ENCODE measurements around the gene RNF130. TPM values are rescaled to one million over a fixed set of nuclear protein-coding genes. Genes with fewer than 3 reads are reported as not detected.

Gene RNF130
- total RNA-seq, 1 experiment from 2014 or later, result 31.4 TPM

- no peak for TF ChIP-seq EZH2 (IDR thresholded peaks at IDR 0.05; ENCODE audit: borderline replicate concordance, low read depth, low read length, poor library complexity, severe bottlenecking)
- BruUV-seq (replicated peaks), result no TSS peak
- H3K4me1 ChIP-seq (ENCODE audit: insufficient read depth, low read length, poor library complexity, severe bottlenecking), result no peaks in the 10 kb centered on the region
- ChIA-PET POLR2A (ENCODE audit: low non-redundant PET) (no interaction called here), CTCF (no interaction called here)
- no peak for DNase-seq (ENCODE audit: low spot score)
- H3K27ac ChIP-seq (ENCODE audit: low read depth, low read length, poor library complexity, severe bottlenecking), result no peak overlapping the region
- no peaks in the 10 kb centered on the region for H3K27me3 ChIP-seq (replicated peaks; ENCODE audit: insufficient read depth, low read depth, low read length, poor library complexity)
- H3K36me3 ChIP-seq (ENCODE audit: insufficient read depth, low read length, poor library complexity, severe bottlenecking), result no peaks in the 10 kb centered on the region
- intact Hi-C loops (cut with micrococcal nuclease; ENCODE audit: unreplicated experiment), result no loop called here
- no peak overlapping the region for H3K4me3 ChIP-seq (ENCODE audit: low read depth, low read length, poor library complexity, severe bottlenecking)
- no peaks in the 10 kb centered on the region for H3K9me3 ChIP-seq (ENCODE audit: low read depth, low read length, poor library complexity, severe bottlenecking)
These were observed 42.2 kb upstream of the RNF130 start for GRCh38 chr5:180113660-180114303.

- BruUV-seq (replicated peaks), result no TSS peak
- no peak for DNase-seq (ENCODE audit: low spot score)
- no peak for TF ChIP-seq EZH2 (IDR thresholded peaks at IDR 0.05; ENCODE audit: borderline replicate concordance, low read depth, low read length, poor library complexity, severe bottlenecking)
- no peak for TF ChIP-seq CTCF (conservative IDR thresholded peaks at IDR 0.05; ENCODE audit: low read depth, low read length)
- POLR2A ChIA-PET (ENCODE audit: low non-redundant PET), result no interaction called here
- Histone ChIP-seq H3K27me3 (replicated peaks; ENCODE audit: insufficient read depth, low read depth, low read length, poor library complexity) (no peaks in the 10 kb centered on the region), H3K4me3 (ENCODE audit: low read depth, low read length, poor library complexity, severe bottlenecking) (no peak overlapping the region), H3K9me3 (ENCODE audit: low read depth, low read length, poor library complexity, severe bottlenecking) (peaks cover under 1% of the 10 kb centered on the region), H3K27ac (ENCODE audit: low read depth, low read length, poor library complexity, severe bottlenecking) (no peak overlapping the region), H3K36me3 (ENCODE audit: insufficient read depth, low read length, poor library complexity, severe bottlenecking) (no peaks in the 10 kb centered on the region), H3K4me1 (ENCODE audit: insufficient read depth, low read length, poor library complexity, severe bottlenecking) (no peaks in the 10 kb centered on the region)
- intact Hi-C loops (cut with micrococcal nuclease; ENCODE audit: unreplicated experiment), result no loop called here
- CTCF ChIA-PET, result no interaction called here
These were observed 40.8 kb upstream of the RNF130 start for GRCh38 chr5:180112181-180112861.

GRCh38 chr5:180111273-180112002 is 39.9 kb upstream of the RNF130 start:
- POLR2A ChIA-PET (ENCODE audit: low non-redundant PET), result no interaction called here
- Histone ChIP-seq H3K4me3 (ENCODE audit: low read depth, low read length, poor library complexity, severe bottlenecking) (no peak overlapping the region), H3K27ac (ENCODE audit: low read depth, low read length, poor library complexity, severe bottlenecking) (no peak overlapping the region), H3K27me3 (replicated peaks; ENCODE audit: insufficient read depth, low read depth, low read length, poor library complexity) (no peaks in the 10 kb centered on the region), H3K36me3 (ENCODE audit: insufficient read depth, low read length, poor library complexity, severe bottlenecking) (no peaks in the 10 kb centered on the region), H3K9me3 (ENCODE audit: low read depth, low read length, poor library complexity, severe bottlenecking) (peaks cover 9% of the 10 kb centered on the region), H3K4me1 (ENCODE audit: insufficient read depth, low read length, poor library complexity, severe bottlenecking) (no peaks in the 10 kb centered on the region)
- intact Hi-C loops (cut with micrococcal nuclease; ENCODE audit: unreplicated experiment), result no loop called here
- CTCF ChIA-PET, result no interaction called here
- TF ChIP-seq CTCF (conservative IDR thresholded peaks at IDR 0.05; ENCODE audit: low read depth, low read length), result no peak
- no peak for TF ChIP-seq EZH2 (IDR thresholded peaks at IDR 0.05; ENCODE audit: borderline replicate concordance, low read depth, low read length, poor library complexity, severe bottlenecking)
- no peak for DNase-seq (ENCODE audit: low spot score)
- BruUV-seq (replicated peaks), result no TSS peak

Measured in A673 (cell line).